Fibroblast of lung (primary cell): ENCODE data around the gene ELMO1. TPM values are rescaled to one million over a fixed set of nuclear protein-coding genes. Genes with fewer than 3 reads are reported as not detected.

Experiments used
- DNase-seq, 2 donors: peaks; one replicate each; pipeline versions ENCODE4 v3.0.0 to v3.0.0-alpha.2; 2010; ENCODE audit warnings: low read depth in 2 of 2
- H2AFZ ChIP-seq: 2 replicates; pipeline ENCODE4 v1.5.1; 2012; ENCODE audit warnings: low read length, control low read depth, inconsistent platforms
- H3K27ac ChIP-seq: 2 replicates; pipeline ENCODE4 v1.5.1; 2011; ENCODE audit warnings: low read length, control low read depth; ENCODE audit not compliant: insufficient read depth
- H3K27me3 ChIP-seq: 2 replicates; pipeline ENCODE4 v1.5.1; 2011; ENCODE audit warnings: mild to moderate bottlenecking, low read length; ENCODE audit not compliant: control insufficient read depth, insufficient read depth
- H3K36me3 ChIP-seq: 2 replicates; pipeline ENCODE4 v1.5.1; 2011; ENCODE audit warnings: low read length; ENCODE audit not compliant: control insufficient read depth, insufficient read depth
- H3K4me1 ChIP-seq: 2 replicates; pipeline ENCODE4 v1.5.1; 2011; ENCODE audit warnings: low read length; ENCODE audit not compliant: control insufficient read depth, insufficient read depth; ENCODE audit errors: extremely low read depth
- H3K4me2 ChIP-seq: 2 replicates; pipeline ENCODE4 v1.5.1; 2011; ENCODE audit warnings: low read length, control low read depth; ENCODE audit not compliant: insufficient read depth; ENCODE audit errors: extremely low read depth
- H3K4me3 ChIP-seq, 4 experiments: fragments of 200-600 bp in 1 of 4; sonication (generic) in 1 of 4; replicated peaks in 1 of 4; 2 replicates each; pipeline ENCODE4 v1.5.1; 2011 to 2016; ENCODE audit warnings: low read length in 4 of 4, low read depth in 3 of 4, mild to moderate bottlenecking in 3 of 4, control low read depth in 2 of 4, inconsistent platforms in 1 of 4, mixed read lengths in 1 of 4; ENCODE audit not compliant: insufficient read depth in 1 of 4; ENCODE audit errors: control extremely low read depth in 1 of 4
- H3K79me2 ChIP-seq: 2 replicates; pipeline ENCODE4 v1.5.1; 2012; ENCODE audit warnings: mild to moderate bottlenecking, low read length, inconsistent platforms; ENCODE audit not compliant: control insufficient read depth, insufficient read depth
- H3K9ac ChIP-seq: 2 replicates; pipeline ENCODE4 v1.5.1; 2011; ENCODE audit warnings: mild to moderate bottlenecking, low read length, control low read depth; ENCODE audit not compliant: insufficient read depth
- H3K9me3 ChIP-seq: 2 replicates; pipeline ENCODE4 v1.5.1; 2012; ENCODE audit warnings: low read depth, low read length; ENCODE audit not compliant: control insufficient read depth, insufficient read depth
- H4K20me1 ChIP-seq: 2 replicates; pipeline ENCODE4 v1.5.1; 2011; ENCODE audit warnings: low read length; ENCODE audit not compliant: control insufficient read depth, insufficient read depth; ENCODE audit errors: extremely low read depth
- EZH2 ChIP-seq: IDR thresholded peaks from 2 replicates; pipeline ENCODE4 v1.5.1; 2012; ENCODE audit warnings: low read length, control low read depth, mild to moderate bottlenecking; ENCODE audit errors: missing control alignments
- polyA plus RNA-seq, 2 donors: library from polyadenylated mRNA; depleted of rRNA in 1 of 2; stranded (reverse) in 1 of 2; unstranded in 1 of 2; fragments of >200 nt; gene quantifications; 2 replicates each; pipeline ENCODE4 v1.2.1, GENCODE V29; 2011 to 2012; ENCODE audit warnings: missing spikeins in 1 of 2
- total RNA-seq: library from RNA; depleted of rRNA; stranded (reverse); fragments of >200 nt; gene quantifications from 2 replicates; pipeline ENCODE4 v1.2.1, GENCODE V29; 2014
- TF ChIP-seq, protein P1 (sequence below), 2 donors: IDR thresholded peaks in 1 of 2; conservative IDR thresholded peaks in 1 of 2; 1 replicate in 1 of 2; 2 replicates in 1 of 2; pipeline ENCODE4 v1.5.1; 2011 to 2012; ENCODE audit warnings: low read length in 2 of 2, control low read depth in 1 of 2, inconsistent platforms in 1 of 2, low read depth in 1 of 2, mild to moderate bottlenecking in 1 of 2

Gene ELMO1
- total and polyA plus RNA-seq, 2 donors (not counting 1 experiment from before 2014, with no cell fraction given), result 0.50 TPM; not detected in 1

DNA sequence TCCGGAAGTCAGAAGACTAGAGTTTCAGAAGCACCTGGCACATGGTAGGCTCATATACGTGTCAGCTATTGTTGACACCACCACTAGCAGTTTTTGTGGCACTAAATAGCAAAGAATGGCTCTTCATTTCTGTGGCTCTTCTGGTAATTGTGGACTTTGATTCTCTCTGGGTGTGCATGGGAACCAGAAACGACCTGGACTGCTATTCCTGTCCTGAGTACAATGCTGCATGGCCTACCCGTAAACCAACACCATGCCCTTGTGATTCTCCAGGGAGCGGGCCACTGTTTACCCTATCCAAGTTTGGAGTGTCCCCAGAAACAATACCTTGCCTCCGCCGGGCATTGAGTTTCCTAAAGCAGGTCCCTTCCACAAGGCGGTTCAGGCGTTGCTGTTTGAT lies 561.4 kb downstream of the ELMO1 start:
- no peak overlapping the region for H3K4me3 ChIP-seq
- DNase-seq, result no peak
- TF ChIP-seq, protein P1, sequence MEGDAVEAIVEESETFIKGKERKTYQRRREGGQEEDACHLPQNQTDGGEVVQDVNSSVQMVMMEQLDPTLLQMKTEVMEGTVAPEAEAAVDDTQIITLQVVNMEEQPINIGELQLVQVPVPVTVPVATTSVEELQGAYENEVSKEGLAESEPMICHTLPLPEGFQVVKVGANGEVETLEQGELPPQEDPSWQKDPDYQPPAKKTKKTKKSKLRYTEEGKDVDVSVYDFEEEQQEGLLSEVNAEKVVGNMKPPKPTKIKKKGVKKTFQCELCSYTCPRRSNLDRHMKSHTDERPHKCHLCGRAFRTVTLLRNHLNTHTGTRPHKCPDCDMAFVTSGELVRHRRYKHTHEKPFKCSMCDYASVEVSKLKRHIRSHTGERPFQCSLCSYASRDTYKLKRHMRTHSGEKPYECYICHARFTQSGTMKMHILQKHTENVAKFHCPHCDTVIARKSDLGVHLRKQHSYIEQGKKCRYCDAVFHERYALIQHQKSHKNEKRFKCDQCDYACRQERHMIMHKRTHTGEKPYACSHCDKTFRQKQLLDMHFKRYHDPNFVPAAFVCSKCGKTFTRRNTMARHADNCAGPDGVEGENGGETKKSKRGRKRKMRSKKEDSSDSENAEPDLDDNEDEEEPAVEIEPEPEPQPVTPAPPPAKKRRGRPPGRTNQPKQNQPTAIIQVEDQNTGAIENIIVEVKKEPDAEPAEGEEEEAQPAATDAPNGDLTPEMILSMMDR (conservative IDR thresholded peaks at IDR 0.05 in 1 of 2, IDR thresholded peaks at IDR 0.05 in 1 of 2; ENCODE audit: low read depth in 1 of 2, low read length in 2 of 2), result no peak
- TF ChIP-seq EZH2, result no peak
- no peaks in the 10 kb centered on the region for H4K20me1 ChIP-seq
- H3K4me1 ChIP-seq, result no peaks in the 10 kb centered on the region
- H3K27me3 ChIP-seq, result no peaks in the 10 kb centered on the region
- H2AFZ ChIP-seq, result no peak overlapping the region
- no peaks in the 10 kb centered on the region for H3K36me3 ChIP-seq
- no peak overlapping the region for H3K9ac ChIP-seq
- H3K9me3 ChIP-seq, result no peaks in the 10 kb centered on the region
- H3K4me2 ChIP-seq, result no peak overlapping the region
- H3K79me2 ChIP-seq, result no peaks in the 10 kb centered on the region
- no peak overlapping the region for H3K27ac ChIP-seq

DNA sequence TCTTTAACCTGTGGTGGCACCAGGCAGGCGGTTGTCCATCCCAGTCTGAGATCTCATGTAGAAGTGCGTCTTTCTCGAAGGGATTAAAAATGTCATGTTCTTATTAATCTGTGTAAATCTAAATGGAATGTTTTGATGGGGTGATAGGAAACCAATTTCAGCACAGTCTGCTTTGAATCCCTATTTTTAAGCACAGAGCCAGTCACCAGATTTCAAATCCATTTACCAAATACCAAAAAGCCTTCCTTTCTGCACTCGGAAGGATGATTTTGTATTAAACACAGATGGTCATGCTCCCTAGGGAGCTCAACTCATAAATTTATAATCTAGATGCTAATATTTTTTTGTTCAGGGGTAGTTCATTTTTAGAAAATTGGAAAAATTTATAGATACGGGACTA lies 563.8 kb downstream of the ELMO1 start:
- DNase-seq, result no peak
- Histone ChIP-seq H3K4me1 (no peaks in the 10 kb centered on the region), H3K9ac (no peak overlapping the region), H3K27ac (no peak overlapping the region), H3K79me2 (no peaks in the 10 kb centered on the region), H4K20me1 (no peaks in the 10 kb centered on the region), H2AFZ (no peak overlapping the region), H3K9me3 (no peaks in the 10 kb centered on the region), H3K4me3 (no peak overlapping the region), H3K27me3 (no peaks in the 10 kb centered on the region), H3K4me2 (no peak overlapping the region), H3K36me3 (no peaks in the 10 kb centered on the region)
- TF ChIP-seq EZH2, result no peak
- TF ChIP-seq, protein P1 (conservative IDR thresholded peaks at IDR 0.05 in 1 of 2, IDR thresholded peaks at IDR 0.05 in 1 of 2; ENCODE audit: low read depth in 1 of 2, low read length in 2 of 2), result no peak

DNA sequence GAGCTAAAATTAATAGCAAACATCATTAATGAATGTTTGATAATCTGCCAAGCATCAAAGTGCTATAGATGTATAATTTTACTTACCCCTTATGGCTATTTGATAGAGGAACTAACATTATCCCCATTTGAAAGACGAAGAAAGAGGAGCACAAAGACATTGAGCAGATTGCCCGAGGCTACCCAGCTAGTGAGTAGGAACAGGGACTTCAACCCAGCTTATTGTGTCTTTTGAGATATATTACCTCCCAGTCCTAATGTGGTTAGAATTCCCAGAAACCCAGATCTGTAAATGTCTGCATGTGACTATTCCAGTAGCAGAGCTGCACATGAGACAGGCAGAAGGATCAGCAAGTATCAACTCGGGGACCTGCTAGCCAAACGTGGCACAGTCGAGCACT lies 564.3 kb downstream of the ELMO1 start:
- Histone ChIP-seq H3K9me3 (no peaks in the 10 kb centered on the region), H4K20me1 (no peaks in the 10 kb centered on the region), H3K4me3 (no peak overlapping the region), H2AFZ (no peak overlapping the region), H3K27ac (no peak overlapping the region), H3K36me3 (no peaks in the 10 kb centered on the region), H3K4me1 (no peaks in the 10 kb centered on the region), H3K4me2 (no peak overlapping the region), H3K79me2 (no peaks in the 10 kb centered on the region), H3K9ac (no peak overlapping the region), H3K27me3 (no peaks in the 10 kb centered on the region)
- TF ChIP-seq, protein P1 (conservative IDR thresholded peaks at IDR 0.05 in 1 of 2, IDR thresholded peaks at IDR 0.05 in 1 of 2; ENCODE audit: low read depth in 1 of 2, low read length in 2 of 2), result no peak
- no peak for TF ChIP-seq EZH2
- no peak for DNase-seq
